ENCODE measurements around the gene FBXO7.

DNA sequence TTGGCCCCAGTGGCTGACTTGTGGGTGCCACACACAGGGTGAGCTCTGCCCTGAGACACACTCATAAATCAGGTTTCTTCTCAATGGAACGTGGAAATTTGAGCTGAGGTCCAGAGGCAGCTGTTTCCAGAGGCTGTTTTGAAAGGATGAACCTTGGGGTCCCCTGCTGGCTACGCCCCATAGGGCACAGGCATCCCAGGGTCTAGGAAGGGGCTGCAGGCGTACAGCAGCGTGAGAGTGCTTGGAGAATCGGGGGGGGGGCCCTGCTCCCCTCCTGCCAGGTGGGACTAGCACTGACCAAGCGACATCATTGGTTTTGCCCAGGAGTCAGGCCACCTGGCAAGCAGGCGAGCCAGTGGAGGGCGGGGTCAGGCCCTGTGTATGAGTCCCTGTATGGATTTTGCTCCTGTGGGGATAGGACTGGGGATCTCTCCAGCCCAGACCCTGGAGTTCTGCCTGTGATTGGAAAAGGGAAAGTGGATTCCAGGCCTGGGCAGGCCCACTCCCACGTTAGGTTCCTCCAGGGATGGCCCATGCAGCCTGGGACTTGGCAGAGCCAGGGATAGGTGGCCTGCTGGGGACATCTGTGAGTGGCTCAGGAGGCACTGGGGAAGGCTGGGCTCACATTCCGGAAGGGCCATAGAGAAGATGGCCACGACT is 61.0 kb downstream of the FBXO7 start:
- TF ChIP-seq, protein P1, sequence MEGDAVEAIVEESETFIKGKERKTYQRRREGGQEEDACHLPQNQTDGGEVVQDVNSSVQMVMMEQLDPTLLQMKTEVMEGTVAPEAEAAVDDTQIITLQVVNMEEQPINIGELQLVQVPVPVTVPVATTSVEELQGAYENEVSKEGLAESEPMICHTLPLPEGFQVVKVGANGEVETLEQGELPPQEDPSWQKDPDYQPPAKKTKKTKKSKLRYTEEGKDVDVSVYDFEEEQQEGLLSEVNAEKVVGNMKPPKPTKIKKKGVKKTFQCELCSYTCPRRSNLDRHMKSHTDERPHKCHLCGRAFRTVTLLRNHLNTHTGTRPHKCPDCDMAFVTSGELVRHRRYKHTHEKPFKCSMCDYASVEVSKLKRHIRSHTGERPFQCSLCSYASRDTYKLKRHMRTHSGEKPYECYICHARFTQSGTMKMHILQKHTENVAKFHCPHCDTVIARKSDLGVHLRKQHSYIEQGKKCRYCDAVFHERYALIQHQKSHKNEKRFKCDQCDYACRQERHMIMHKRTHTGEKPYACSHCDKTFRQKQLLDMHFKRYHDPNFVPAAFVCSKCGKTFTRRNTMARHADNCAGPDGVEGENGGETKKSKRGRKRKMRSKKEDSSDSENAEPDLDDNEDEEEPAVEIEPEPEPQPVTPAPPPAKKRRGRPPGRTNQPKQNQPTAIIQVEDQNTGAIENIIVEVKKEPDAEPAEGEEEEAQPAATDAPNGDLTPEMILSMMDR (IDR thresholded peaks at IDR 0.05; ENCODE audit: insufficient read depth, low read length): no peak
- TF ChIP-seq POLR2AphosphoS5 (IDR thresholded peaks at IDR 0.05; ENCODE audit: low read depth) (no peak), GABPA (IDR thresholded peaks at IDR 0.05; ENCODE audit: low read depth) (no peak), SPI1 (IDR thresholded peaks at IDR 0.05; ENCODE audit: borderline replicate concordance, low read depth) (no peak)
- TF ChIP-seq, protein P2, sequence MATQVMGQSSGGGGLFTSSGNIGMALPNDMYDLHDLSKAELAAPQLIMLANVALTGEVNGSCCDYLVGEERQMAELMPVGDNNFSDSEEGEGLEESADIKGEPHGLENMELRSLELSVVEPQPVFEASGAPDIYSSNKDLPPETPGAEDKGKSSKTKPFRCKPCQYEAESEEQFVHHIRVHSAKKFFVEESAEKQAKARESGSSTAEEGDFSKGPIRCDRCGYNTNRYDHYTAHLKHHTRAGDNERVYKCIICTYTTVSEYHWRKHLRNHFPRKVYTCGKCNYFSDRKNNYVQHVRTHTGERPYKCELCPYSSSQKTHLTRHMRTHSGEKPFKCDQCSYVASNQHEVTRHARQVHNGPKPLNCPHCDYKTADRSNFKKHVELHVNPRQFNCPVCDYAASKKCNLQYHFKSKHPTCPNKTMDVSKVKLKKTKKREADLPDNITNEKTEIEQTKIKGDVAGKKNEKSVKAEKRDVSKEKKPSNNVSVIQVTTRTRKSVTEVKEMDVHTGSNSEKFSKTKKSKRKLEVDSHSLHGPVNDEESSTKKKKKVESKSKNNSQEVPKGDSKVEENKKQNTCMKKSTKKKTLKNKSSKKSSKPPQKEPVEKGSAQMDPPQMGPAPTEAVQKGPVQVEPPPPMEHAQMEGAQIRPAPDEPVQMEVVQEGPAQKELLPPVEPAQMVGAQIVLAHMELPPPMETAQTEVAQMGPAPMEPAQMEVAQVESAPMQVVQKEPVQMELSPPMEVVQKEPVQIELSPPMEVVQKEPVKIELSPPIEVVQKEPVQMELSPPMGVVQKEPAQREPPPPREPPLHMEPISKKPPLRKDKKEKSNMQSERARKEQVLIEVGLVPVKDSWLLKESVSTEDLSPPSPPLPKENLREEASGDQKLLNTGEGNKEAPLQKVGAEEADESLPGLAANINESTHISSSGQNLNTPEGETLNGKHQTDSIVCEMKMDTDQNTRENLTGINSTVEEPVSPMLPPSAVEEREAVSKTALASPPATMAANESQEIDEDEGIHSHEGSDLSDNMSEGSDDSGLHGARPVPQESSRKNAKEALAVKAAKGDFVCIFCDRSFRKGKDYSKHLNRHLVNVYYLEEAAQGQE (IDR thresholded peaks at IDR 0.05; ENCODE audit: insufficient replicate concordance, low read depth): no peak

All from HL-60 (cell line).